GM18499 (cell line): ENCODE data around the gene TKTL1.
"Not testable (repeated sequence)": the region's sequence is repeated elsewhere in the genome, so short reads cannot be mapped to it uniquely, and the experiment has no call there.

Experiments used
- ATAC-seq: cut with Tn5 transposase; IDR thresholded peaks from one replicate; pipeline ENCODE4 v1.9.1; 2021; ENCODE audit warnings: moderate number of reproducible peaks; ENCODE audit not compliant: insufficient read depth, unreplicated experiment

The TKTL1 gene

GRCh38 chrX:154341399-154342298 is 46.1 kb downstream of the TKTL1 start:
- peak; percentile 55 for ATAC-seq

DNA sequence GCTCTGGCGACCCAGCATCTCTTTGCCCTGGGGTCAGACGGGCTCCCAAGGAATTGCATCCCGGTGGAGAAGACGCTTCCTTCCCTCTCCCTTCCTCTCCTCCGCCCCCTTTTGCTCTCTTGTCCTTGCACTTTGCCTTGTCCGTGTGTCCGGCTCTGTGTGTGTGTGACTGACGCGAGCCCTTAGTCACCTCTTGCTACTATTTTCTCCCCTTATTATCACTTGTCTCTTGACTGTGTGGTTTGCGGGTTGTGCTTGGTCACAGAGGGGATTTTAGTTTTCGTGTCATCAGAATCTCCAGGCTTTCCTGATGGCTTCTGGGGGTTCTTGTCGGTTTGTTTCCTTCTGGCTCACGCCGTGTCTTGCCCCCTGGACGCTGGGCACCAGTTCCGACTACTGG is 47.5 kb downstream of the TKTL1 start:
- ATAC-seq, result not testable (repeated sequence)

DNA sequence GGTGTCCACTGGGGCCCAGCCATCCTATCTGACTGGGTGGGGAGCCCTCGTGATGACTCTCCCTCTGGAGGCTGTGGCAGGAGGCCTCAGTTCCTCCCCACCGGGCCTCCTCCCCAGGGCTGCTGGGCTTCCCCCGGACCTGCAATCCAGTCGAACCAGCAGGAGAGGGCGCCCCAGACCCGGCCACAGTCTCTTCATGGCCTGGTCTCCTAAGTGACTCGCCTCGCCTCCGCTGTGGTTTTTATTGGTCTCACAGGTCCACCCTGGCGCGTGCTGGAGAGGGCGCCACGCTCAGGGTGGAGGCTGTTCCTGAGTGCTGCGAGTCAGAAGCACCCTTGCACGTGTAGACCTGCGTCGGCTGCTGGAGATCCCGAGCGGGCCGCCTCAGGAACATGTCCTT is 48.0 kb downstream of the TKTL1 start:
- ATAC-seq, result not testable (repeated sequence)

GRCh38 chrX:154348114-154348531 is 52.5 kb downstream of the TKTL1 start:
- no peak for ATAC-seq

GRCh38 chrX:154348646-154349358 is 53.2 kb downstream of the TKTL1 start:
- no peak for ATAC-seq

- no peak for ATAC-seq
These were observed 53.9 kb downstream of the TKTL1 start for GRCh38 chrX:154349359-154349935.

GRCh38 chrX:154349979-154350378 is 54.4 kb downstream of the TKTL1 start:
- ATAC-seq, result no peak

GRCh38 chrX:154350429-154351182 is 55.0 kb downstream of the TKTL1 start:
- ATAC-seq, result no peak

DNA sequence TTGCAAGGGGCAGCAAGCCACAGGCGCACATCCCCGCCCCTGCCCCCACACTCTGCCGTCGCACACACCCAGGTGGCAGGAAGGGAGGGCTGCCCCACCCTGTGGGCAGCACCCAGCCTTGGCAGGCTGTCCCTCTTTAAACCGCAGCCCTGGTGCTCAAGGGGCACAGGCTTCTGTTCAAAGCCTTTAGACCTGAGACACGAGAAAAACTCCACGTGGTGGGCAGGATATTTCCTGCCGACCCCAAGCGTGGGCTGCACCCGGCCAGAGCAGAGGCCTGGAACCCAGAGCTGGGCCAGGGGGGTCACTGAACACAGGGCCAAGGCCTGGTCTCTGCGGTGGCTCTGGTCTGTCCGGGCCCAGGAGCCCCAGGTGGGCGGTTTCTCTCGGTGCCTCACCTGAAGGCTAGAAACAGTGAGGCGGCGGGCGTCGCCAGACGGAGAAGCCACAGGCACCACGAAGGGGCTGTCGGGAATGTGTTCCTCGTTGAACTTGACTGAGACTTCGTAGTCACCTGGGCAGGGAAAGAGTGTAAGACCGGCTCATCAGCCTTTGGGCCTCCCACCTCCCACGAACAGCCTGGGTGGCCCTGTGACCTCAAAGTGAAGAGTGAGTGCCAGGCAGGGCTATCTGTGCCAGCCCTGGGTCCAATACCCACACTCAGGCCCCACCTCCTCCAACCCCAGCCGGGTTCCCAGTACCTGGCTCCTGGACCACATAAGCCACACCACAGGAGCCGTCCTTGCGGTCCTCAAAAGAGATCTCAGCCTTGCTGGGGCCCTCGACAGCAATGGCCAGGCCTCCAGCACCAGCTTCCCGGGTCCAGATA is 55.8 kb downstream of the TKTL1 start:
- ATAC-seq, result no peak

- ATAC-seq, result no peak
These were observed 56.4 kb downstream of the TKTL1 start for GRCh38 chrX:154352012-154352401.

DNA sequence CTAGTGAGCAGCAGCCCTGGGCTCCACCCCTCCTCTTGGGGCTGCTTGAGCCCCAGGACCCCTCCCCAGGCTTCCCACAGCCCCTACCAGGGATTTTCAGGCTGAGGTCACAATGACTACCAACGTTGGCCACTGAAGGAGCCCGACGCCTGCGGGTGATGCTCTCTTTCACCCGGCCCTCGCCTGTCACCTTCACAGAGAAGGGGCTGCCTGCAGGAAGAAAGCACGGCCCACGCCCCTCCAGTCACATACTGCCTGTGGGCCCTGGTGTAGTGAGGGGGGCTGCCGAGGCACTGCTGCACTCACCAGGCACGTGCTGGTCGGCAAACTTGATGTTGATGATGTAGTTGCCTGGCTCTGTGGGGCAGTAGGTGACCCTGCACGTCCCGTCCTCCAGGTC is 56.9 kb downstream of the TKTL1 start:
- ATAC-seq, result no peak

DNA sequence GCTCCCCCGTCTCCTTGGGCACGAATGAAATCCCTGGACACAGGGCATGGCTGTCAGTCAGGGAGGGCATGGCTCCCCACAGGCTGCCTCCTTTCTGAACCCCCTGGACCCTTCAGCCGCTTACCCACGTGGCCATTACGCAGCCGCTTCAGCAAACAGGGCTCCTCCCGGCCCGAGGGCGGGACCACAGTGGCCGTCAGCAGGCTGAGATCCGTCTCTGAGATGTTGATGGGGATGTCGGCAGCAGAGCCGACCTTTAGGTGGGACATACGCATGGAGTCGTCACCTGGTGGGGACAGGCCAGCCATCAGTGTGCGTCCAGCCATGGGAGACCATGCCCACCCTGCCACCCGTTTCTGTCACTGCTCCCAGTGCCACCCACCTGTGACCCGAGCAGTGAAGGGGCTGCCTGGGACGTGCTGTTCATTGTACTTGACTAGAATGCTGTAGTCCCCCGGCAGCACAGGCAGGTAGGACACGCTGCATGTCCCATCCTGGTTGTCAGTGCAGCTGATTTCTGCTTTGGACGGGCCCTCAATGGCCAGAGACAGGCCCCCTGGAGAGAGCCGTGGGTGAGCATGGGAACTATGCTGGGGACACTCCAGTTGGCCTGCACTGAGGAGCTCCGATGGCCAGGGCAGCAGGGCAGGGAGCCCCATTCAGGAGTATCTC is 57.7 kb downstream of the TKTL1 start:
- no peak for ATAC-seq

DNA sequence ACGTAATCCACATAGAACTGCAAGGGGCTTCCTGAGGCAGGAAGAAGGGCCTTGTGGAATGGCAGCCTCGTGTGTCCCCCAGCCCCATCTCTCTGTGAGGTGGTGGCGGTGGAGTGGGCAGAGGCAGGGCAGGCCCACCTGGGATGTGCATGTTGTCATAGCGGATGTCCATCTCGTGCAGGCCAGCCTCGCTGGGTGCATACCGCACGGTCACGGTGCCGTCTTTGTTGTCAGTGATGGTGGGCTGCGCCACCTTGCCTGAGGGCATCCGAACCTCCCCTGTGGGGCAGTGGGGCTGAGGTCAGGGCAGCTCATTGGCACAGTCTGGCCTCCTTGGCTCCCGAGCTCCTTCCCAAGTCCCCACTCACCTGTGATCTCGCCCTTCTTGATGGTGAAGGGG is 58.4 kb downstream of the TKTL1 start:
- no peak for ATAC-seq

- ATAC-seq, result no peak
These were observed 58.9 kb downstream of the TKTL1 start for GRCh38 chrX:154354516-154354915.

GRCh38 chrX:154355094-154355775 is 59.6 kb downstream of the TKTL1 start:
- ATAC-seq, result no peak

DNA sequence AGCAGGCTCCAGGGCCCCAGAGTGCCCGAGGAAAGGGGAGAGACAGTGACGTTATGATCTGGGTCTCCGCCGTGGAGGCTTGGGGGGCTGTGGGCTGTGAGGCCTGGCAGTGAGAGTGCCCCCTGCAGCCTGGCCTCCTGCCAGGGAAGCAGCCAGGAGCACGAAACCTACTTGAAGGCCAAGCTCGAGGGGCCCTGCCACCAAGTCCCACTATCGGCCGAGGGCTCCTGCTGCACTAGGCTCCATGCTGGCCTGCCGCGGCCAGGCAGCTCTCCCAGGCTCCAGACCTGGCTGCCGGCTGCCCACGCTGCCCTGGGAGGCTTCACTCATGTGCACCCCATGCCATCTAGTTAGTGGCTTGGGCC is 60.2 kb downstream of the TKTL1 start:
- ATAC-seq, result no peak

GRCh38 chrX:154356596-154356995 is 61.0 kb downstream of the TKTL1 start:
- no peak for ATAC-seq

- no peak for ATAC-seq
These were observed 61.6 kb downstream of the TKTL1 start for GRCh38 chrX:154357205-154357604.

DNA sequence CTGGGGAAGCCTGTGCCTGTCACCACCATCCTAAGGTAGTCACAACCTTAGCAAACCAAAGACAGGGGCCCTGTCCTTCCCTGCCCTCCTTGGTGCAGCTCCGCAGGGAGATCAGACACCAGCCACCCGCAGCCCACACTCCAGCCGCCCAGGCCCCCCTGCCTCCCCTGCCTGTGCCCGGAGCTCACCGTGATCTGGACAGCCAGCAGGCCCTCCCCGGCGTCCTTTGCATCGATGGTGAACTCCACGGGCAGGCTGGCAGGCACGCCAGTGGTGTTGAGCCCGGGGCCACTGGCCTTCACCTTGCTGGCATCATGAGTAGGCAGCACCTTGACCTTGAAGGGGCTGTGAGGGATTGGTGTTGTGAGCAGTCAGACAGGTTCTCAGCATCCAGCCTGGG is 62.4 kb downstream of the TKTL1 start:
- ATAC-seq, result no peak
